Right renal cortex interstitium (tissue), 3 donors: ENCODE data around the gene PAX5. TPM values are rescaled to one million over a fixed set of nuclear protein-coding genes. Genes with fewer than 3 reads are reported as not detected.
A peak's percentile ranks its signal among the peaks of the same experiment; 100 is the strongest.

Source experiments
- DNase-seq, 3 donors: peaks; one replicate each; pipeline ENCODE4 v3.0.0-alpha.2; 2013; ENCODE audit warnings: low read depth in 3 of 3, low spot score in 2 of 3
- polyA plus RNA-seq, 3 donors: library from polyadenylated mRNA; unstranded; fragments of 120-200 nt; gene quantifications; one replicate each; pipeline ENCODE4 v1.2.1, GENCODE V29; 2013; ENCODE audit not compliant: insufficient read length in 3 of 3

PAX5 gene
- polyA plus RNA-seq, 3 donors: 0.07 to 0.21 (median 0.11) TPM

DNA sequence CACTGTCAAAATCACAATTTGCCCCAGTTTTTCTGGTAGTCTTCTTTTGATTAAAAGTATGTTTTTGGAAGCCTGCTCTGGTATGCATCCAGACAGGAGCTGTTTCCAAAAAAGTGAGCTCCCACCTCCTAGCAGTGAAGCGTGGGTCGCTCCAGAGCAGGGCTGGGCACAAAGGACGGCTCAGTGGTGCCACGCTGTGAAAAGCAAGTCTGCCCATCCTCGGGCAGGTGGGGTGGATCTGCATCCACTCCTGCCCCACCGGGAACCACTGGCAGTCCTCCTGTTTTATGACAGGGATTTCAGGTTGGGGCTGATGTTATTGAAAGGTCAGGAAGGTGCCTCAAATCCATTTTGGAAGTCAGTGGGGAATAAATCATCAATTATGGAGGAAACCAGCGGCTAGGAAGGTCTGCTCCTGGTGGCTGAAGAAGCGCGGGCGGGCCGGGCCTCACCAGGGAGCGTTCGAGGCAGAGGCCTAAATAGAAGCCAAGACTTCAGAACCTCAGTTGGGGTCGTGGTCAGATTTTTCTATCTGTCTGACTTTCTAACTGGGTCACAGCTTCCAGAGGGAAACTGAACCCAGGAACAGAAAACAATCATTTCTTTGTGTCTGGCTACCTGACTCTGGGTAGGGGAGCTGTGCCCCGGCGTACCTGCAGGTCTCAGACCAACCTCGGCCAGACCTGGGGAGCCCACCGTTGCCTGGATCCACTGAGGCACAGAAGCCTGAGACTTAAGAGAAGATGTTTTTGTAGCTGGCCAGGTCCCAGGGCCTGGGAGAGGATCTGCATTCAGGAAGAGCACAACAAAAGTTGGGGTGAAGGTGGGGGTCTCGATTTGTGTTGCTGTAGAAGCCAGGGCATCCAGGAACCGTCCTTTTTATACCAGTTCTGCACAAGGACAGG, 168.1 kb downstream of the PAX5 start:
- no peak for DNase-seq

DNA sequence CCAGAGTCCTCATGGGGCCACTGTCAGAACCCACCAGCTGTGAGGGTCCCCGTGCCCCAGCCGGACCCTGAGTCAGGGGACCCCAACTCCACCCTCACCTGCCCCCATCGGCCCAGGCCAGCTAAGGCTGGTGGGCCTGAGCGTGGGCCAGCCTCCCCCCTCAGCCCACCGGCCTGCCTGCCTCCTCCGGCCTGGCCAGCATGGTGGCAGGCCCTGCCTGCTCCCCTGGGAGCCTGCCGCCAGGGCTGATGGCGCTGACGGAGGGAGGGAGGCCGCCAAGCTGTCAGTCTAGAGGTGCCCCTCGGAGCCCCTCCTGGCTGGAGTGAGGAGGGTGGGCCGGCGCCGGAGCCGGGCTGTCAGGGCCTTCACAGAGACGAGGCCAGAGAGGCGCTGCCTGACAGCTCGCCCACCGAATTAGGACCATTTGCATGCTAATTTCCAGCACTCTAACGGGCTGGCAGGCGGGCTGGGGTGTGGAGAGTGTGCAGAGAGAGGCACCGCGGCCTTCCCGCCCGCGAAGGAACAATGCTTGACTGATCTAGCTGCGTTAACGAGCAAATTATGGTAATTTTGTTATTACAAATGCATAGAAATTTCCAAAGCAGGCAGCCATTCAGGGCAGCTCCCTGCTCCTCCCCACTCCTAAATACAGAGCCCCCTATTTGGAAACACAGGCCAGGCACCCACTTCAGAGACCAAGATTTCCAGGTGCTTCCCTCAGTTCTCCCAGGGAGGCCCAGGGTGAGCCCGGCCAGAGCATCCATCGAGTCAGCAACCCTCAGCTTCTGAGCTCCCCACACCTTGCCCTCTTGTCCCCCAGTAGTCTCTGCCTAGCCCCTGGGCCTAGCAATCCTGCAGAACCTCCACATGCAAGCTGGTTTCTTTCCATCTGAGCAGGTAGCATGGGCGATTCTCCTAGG, 169.3 kb downstream of the PAX5 start:
- no peak for DNase-seq

DNA sequence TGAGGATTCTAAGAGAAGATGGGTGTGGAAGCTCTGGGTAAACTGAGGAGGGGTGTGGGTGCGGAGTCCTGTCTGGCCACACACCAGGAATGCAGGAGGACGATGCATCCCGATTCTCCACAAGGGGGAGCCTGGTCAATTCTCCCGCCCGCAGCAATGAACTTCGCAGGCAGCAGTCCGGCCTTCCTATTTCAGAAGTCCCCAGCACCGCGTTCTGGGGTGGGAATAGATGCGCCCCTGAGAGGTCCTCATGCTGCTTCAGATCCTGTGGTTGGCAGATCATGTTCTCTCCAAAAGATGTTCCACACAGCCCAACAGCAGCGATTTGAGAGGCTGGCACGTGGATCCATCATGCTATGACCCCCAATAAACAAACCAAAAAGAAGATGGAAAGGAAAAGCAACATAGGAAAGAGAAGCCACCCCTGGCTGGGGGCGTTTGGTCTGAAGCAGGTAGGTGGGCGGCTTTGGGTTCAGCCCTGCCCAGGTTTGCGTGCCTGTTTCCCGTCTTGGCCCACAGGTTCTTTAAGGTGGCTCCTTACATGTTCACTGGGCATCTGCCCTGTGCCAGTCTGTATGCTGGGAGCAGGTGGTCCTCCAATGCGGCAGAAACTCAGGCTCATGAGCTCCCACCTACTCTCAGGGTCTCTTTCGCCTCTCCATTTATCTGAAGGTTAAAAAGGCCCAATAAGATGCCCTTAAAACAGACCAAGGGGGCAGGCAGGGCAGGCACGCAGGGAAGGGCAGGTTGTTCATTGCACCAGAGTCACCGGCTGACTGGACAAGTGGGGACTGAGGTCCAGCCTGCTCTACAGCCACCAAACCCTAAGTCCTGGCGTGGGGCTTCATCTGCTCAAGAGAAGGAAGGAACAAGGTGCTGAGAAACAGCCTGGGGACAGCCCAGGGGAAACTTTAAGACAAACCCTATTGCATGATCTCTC, 171.6 kb downstream of the PAX5 start:
- no peak for DNase-seq

DNA sequence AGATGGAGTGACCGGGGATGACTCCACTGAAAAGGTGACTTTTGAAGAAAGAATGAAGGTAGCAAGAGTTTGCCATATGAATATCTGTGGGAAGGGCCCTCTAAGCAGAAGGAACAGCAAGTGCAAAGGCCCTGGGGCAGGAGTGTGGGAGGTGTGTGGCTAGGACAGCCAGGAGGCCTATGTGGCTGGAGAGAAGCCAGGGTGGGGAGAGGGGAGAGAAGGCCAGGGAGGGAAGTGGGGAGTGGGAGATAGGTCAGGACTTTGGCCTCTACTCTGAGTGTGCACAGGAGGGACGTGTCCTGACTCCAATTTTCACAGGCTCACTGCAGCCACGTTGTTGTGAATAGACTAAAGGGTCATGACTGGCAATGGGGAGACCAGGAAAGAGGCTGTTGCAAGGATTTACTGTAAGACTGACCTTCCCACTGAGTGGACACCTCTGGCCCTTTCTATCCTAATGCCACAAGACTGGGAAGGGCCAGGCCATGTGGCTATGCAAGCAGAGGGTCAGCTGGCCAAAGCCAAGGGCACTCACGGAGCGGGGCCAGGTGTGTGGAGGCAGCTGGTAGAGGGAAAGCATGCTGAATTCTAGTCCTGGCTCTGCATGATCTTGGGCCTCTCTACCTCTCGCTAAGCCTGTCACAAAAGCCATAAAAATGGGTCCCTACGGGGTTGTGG, 172.4 kb downstream of the PAX5 start:
- no peak for DNase-seq

DNA sequence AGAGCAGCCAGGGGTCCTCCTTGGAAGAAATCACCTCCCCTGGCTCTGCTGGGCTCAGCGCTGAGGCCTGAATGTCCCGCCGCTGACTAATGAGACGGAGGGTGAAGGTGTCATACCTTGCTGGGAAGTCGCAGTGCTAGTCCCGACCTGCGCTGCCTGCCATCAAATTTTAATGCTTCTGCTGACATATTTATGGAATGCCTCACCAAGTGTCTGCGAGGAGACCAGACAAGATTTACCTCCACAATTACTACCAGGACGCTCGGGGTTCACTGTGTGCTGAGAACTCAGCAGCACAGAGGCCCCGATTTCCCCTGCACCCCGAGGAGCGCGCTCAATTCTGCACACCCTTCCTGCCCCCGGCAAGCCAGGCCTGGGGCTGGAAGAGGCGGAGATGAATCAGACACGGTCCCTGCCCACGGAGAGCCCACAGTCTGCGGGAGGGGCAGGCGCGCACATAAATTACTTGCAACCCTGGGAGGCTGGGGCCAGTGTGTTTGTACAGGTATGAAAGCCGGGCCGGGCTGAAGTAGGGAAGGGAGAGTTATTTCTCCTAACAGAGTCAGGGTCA, 175.2 kb downstream of the PAX5 start:
- DNase-seq: no peak

DNA sequence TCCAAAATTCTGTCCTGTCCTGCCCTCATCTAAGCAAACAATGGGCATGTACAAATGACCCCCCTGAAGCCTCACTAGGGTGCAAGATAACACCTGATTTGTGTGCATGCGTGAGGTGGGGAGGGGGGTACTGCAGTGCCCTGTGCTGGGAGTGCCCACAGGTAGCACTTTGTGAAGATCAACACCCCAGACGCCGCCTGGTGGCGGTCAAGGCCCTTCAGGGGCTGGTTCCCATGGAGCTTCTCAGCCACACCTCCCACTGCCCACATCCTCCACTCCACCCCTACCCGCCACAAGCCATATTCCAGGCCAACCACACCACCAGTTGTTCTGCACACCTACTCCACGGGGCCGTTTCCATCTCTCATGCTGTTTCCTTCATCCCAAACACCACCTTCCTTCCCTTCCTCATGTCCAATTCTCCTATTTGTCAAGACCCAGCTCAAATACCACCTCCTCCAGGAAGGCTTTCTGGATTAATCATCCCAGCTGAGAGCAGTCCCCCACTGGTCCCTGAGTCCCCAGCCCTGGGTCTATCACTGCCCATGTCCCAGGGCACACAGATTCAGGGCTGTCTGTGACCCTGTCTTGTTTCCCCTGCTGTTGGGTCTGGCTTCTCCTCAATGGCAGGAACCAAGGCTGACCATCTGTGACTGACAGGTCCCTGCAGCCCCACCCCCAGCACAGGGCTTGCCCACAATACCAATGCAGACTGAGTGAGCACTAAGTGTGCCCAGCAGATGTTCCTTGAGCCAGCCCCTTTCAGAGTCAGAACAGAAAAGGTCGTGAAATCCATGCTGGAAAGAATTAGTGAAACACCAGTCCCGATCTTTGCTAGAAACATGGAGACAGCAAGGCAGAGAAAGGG, 178.4 kb downstream of the PAX5 start:
- no peak for DNase-seq

DNA sequence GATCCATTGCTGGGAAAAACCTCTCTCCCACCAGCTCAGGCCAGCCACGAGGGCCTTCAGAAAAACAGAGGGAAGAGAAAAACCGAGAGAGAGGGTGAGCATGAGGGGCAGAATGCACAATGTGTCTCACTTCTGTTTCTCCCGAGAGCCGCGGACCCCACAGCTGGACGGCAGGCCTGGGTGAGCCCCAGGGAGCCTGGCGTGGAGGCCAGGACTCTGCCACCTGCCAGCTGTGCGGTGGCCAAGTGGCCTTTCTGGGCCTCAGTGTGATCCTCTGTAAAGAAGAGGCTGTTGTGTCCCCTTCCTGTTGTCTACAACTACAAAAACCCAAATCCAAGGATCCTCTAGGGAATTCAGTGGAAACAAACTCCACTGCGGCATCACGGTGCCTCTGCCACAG, 179.3 kb downstream of the PAX5 start:
- no peak for DNase-seq

DNA sequence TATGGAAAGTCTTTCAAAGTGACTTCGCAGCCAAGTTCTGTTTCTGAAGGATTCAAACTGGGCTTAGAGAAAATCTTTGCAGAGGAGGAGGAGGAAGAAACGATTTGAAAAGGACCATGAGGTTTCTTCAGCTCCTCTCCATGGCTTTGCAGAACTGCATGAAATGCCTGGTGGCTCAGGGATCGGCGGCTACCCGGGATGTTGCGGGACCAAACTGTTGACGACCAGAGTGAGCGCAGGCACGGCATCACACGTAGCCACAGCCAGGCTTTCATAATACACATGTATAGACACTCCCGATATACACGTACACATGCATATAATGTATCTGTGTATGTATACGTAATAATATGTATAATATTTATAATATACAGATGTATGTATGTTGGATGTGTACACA, 180.0 kb downstream of the PAX5 start:
- no peak for DNase-seq

DNA sequence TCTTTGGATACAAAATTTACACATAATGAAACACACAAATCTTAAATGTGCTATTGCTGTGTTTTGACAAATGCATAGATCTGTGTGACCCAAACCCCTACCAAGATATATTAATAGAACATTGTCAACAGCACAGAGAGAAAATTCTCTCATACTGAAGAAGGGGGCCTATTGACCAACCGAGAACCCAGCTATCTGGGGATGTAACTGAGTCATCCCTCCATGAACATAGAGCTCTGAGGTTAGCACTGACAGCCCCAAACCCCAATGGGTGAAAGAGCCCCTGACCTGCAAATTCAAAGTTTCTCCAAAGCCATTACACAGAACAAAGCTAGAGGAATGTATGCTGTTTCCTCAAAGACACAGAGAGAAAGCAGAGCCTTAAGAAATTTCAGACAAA, 180.8 kb downstream of the PAX5 start:
- no peak for DNase-seq

DNA sequence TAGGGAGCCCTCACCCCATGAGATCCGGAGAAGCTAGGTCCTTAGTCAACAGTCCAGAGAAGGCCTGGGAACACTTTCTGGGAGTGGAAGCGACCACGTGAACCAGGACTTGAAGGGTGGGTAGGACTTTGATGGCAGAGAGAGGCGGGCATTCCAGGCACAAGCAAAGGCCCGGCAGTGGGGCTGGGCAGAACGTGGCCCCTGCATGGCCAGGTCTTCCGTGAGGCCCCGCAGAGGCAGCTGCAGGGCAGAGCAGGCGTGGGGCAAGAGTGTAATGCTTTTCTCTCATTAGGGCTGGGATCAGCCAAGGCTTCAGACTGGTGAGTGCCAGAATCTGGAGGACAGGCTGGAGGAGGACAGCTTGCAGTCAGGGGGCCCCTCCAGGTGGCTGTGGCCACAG, 184.1 kb downstream of the PAX5 start:
- no peak for DNase-seq

DNA sequence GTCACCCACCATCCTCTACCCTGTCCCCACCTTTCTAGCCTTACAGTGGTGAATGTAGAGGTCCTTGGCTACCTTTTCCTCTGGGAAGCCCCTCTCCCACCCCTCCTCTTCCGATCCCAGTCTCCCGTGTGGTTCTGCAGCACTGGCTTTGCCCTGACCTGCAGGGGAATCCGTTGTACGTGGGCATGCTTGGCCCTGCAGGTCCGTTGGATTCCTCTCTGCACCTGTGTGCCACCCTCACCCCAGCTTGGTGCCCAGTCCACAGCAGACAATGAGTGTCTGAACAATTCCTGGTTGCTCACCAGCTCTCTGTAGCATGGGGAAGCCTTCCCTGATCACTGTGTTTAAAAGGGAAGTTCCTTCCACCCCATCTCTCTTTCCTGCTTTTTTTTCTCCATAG, 185.1 kb downstream of the PAX5 start:
- no peak for DNase-seq

DNA sequence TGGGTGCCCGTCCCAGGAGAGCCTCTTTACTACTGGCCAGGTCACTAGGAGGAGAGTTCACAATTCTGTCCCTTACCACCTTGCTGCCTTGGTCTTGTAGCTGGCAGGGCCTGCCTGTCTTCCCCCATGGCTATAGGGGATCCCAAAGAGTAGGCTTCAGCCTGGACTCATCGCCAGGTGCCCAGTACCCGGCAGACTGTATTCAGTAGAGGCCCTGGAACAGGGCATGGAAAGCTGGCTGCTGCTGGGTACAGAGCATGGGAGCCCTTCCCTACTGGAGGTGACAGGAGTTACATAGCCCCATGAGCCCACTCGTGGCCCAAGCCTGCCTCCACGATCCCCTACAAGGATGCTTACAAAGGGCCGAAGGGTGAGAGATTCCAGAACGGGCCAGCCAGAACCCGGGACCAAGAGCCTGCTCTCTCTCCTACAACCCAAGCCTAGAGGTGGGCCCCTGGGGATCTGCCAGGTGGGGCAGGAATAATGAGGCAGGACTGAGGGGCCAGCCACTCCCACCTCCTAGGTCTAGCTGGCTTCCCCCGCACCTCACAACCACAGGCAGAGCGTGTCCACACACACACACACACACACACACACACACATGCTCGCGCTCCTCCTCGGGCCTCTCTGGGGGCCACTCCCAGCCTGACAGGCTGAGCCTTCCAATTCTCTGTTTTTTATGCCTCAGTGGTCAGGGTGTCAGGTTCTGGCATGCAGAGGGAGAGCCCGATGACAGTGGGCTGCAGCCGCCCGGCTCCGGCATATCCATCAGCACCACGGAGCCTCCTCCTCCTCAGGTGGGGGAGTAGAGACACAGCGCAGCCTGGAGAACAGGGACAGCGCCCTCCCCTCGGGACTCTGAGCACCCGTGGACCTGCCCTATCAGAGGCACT, 186.0 kb downstream of the PAX5 start:
- DNase-seq: peak; percentile 61 to 84 (median 70)

DNA sequence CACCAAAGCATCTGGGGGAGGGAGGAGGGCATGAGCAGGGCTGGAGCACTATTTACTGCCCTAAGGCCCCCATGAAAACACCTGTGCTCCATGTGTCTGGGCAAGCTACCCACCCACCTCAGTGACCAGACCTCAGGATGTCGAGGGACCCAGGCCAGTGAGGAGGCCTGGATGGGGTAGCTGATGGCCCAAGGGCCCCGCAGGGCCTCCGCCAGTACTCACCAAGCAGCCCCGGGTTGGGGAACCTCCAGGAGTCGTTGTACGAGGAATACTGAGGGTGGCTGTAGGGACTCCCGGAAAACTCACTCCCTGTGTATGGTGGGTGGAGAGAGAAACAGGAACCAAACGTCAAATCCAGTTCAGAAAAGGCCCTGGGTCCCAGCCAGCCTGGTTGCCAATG, 187.4 kb downstream of the PAX5 start:
- no peak for DNase-seq

DNA sequence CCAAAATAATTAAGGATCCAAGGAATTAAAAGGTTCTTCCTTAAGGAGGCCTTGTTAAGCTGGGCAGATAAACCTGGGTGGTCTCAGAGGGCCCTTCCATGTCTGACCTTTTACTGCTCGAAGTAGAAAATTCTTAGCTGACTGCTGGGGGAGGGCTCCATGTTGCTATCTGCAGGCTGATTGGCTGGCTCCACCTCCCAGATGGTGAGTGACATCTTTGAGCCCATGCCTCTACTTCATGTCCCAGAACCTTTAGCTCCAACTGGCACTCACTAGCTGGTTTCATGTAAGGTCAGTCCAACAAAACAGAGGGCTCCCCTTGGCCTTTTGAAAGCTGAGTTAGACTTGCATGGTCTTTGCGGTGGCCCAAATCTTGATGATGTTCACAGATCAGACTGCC, 188.2 kb downstream of the PAX5 start:
- DNase-seq: no peak

DNA sequence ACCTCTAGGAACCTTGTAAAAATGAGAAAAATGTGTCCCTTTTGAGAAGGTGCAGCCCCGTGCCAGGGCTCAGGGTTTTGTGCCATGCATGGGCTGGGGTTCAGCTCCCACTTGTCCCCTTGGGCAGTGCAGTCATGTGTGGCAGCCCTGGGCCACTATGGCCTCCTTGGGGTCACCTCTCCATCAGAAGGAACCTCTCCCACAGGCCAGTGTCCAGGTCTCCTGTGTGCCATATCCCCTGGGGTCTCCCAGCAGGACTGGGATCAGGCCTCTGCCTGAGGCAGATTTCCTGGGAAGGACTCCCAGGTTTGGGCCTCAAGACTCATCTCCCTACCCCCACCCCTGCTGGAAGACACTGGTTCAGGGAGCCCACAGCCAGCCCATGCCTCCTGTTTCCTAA, 189.1 kb downstream of the PAX5 start:
- DNase-seq: no peak

DNA sequence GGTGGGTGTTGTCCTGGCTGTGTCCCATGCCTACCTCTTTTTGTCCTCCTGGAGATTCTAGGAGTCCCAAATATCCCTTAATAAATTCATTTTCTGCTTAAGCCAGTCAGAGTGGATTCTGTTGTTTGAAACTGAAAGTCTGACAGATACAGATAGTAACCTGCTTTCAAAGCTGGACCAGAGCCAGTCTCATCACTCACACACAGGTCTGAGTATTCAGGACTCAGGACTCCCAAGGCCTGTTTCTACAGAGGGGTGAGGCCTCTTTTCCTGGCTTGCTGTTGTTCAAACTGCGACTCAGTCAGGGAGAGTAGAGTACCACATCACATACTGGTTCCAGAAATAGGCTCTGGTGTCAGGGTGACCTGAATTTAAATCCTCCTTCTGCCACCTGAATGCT, 190.1 kb downstream of the PAX5 start:
- no peak for DNase-seq
